IMR-90 (cell line): ENCODE measurements around the gene OPALIN. TPM values are rescaled to one million over a fixed set of nuclear protein-coding genes. Genes with fewer than 3 reads are reported as not detected.

Experiments used
- ATAC-seq: fragments of 200-7000 bp; cut with Tn5 transposase; 2 replicates; pipeline ENCODE4 v1.9.1; 2020; ENCODE audit warnings: low read depth, mild to moderate bottlenecking, moderate library complexity
- BruUV-seq: library from RNA; stranded (reverse); fragments of 400-500 nt; replicated peaks from 2 replicates; lab custom pipeline; 2021; lab: Mats Ljungman, UMichigan
- CTCF ChIA-PET: fragments of 300-600 bp; formaldehyde crosslinking; extraction: SDS; loops from one replicate; lab custom pipeline; 2021; ENCODE audit warnings: antibody characterized with exemption; lab: Yijun Ruan, JAX
- POLR2A ChIA-PET: fragments of 300-600 bp; sonication (Branson Sonifier 250); formaldehyde crosslinking; loops from one replicate; lab custom pipeline; 2022; ENCODE audit warnings: antibody characterized with exemption; ENCODE audit not compliant: unreplicated experiment; lab: Charles Lee
- DNase-seq: peaks from one replicate; pipeline ENCODE4 v3.0.0; 2013
- H2AFZ ChIP-seq: replicated peaks from 2 replicates; pipeline ENCODE3; 2013; ENCODE audit warnings: low read length, mild to moderate bottlenecking; ENCODE audit not compliant: poor library complexity
- H2AK5ac ChIP-seq: 2 replicates; pipeline ENCODE4 v1.6.1; 2013; ENCODE audit warnings: low read depth, low read length, inconsistent platforms
- H2AK9ac ChIP-seq: replicated peaks from 2 replicates; pipeline ENCODE3; 2013; ENCODE audit warnings: mild to moderate bottlenecking, low read depth, low read length, moderate library complexity; ENCODE audit not compliant: poor library complexity
- H2BK120ac ChIP-seq: 2 replicates; pipeline ENCODE4 v1.6.1; 2013; ENCODE audit warnings: low read depth, low read length, inconsistent platforms
- H2BK15ac ChIP-seq: 3 replicates; pipeline ENCODE4 v1.6.1; 2013; ENCODE audit warnings: low read depth, low read length, inconsistent platforms
- H2BK20ac ChIP-seq: 2 replicates; pipeline ENCODE4 v1.6.1; 2013; ENCODE audit warnings: low read depth, mild to moderate bottlenecking, inconsistent platforms, low read length, moderate library complexity
- H2BK5ac ChIP-seq: 2 replicates; pipeline ENCODE4 v1.6.1; 2013; ENCODE audit warnings: mild to moderate bottlenecking, low read depth, low read length, inconsistent platforms; ENCODE audit not compliant: poor library complexity, severe bottlenecking
- H3K14ac ChIP-seq: replicated peaks from 2 replicates; pipeline ENCODE4 v1.6.1; 2013; ENCODE audit warnings: low read depth, low read length, inconsistent platforms
- H3K18ac ChIP-seq: 2 replicates; pipeline ENCODE4 v1.6.1; 2013; ENCODE audit warnings: low read depth, low read length, control low read depth
- H3K23ac ChIP-seq: 2 replicates; pipeline ENCODE4 v1.6.1; 2013; ENCODE audit warnings: low read depth, low read length, inconsistent platforms
- H3K27ac ChIP-seq: 2 replicates; pipeline ENCODE4 v1.5.1; 2013; ENCODE audit warnings: mild to moderate bottlenecking, control low read depth, low read length; ENCODE audit not compliant: insufficient read depth
- H3K27me3 ChIP-seq: 2 replicates; pipeline ENCODE4 v1.6.1; 2013; ENCODE audit warnings: low read length; ENCODE audit not compliant: control insufficient read depth, insufficient read depth
- H3K36me3 ChIP-seq: 2 replicates; pipeline ENCODE4 v1.6.1; 2013; ENCODE audit warnings: low read length, mixed read lengths; ENCODE audit not compliant: control insufficient read depth, insufficient read depth
- H3K4ac ChIP-seq: 2 replicates; pipeline ENCODE4 v1.6.1; 2013; ENCODE audit warnings: low read depth, low read length, inconsistent platforms
- H3K4me1 ChIP-seq: 2 replicates; pipeline ENCODE4 v1.6.1; 2013; ENCODE audit warnings: low read length, mixed read lengths; ENCODE audit not compliant: control insufficient read depth, insufficient read depth
- H3K4me2 ChIP-seq: 2 replicates; pipeline ENCODE4 v1.6.1; 2013; ENCODE audit warnings: low read depth, mild to moderate bottlenecking, control low read depth, low read length, moderate library complexity
- H3K4me3 ChIP-seq: 2 replicates; pipeline ENCODE4 v1.5.1; 2013; ENCODE audit warnings: low read depth, mild to moderate bottlenecking, control low read depth, low read length, moderate library complexity; ENCODE audit not compliant: insufficient read depth
- H3K56ac ChIP-seq: 2 replicates; pipeline ENCODE4 v1.6.1; 2013; ENCODE audit warnings: low read length, inconsistent platforms; ENCODE audit not compliant: insufficient read depth; ENCODE audit errors: extremely low read depth
- H3K79me1 ChIP-seq, 2 experiments: 2 replicates each; pipeline ENCODE4 v1.6.1; 2013; ENCODE audit warnings: low read length in 2 of 2, inconsistent platforms in 1 of 2, low read depth in 1 of 2
- H3K9ac ChIP-seq: 2 replicates; pipeline ENCODE4 v1.6.1; 2013; ENCODE audit warnings: low read depth, low read length, control low read depth
- H3K9me1 ChIP-seq: 2 replicates; pipeline ENCODE4 v1.6.1; 2013; ENCODE audit warnings: low read length, inconsistent platforms; ENCODE audit not compliant: insufficient read depth
- H3K9me3 ChIP-seq: 2 replicates; pipeline ENCODE4 v1.6.1; 2013; ENCODE audit warnings: low read length; ENCODE audit not compliant: control insufficient read depth, insufficient read depth
- H4K20me1 ChIP-seq: 2 replicates; pipeline ENCODE4 v1.6.1; 2013; ENCODE audit warnings: low read length, inconsistent platforms; ENCODE audit not compliant: insufficient read depth
- H4K5ac ChIP-seq: 2 replicates; pipeline ENCODE4 v1.6.1; 2013; ENCODE audit warnings: mild to moderate bottlenecking, low read depth, low read length, control low read depth
- H4K8ac ChIP-seq, 2 experiments: 2 replicates each; pipeline ENCODE4 v1.6.1; 2013; ENCODE audit warnings: low read depth in 2 of 2, low read length in 2 of 2, control low read depth in 1 of 2, inconsistent platforms in 1 of 2
- H4K91ac ChIP-seq: 2 replicates; pipeline ENCODE4 v1.6.1; 2013; ENCODE audit warnings: low read depth, low read length, inconsistent platforms; ENCODE audit not compliant: insufficient read depth
- BHLHE40 ChIP-seq: fragments of 150-350 bp; IDR thresholded peaks from 2 replicates; pipeline ENCODE4 v1.6.1; 2016; ENCODE audit warnings: mild to moderate bottlenecking, low read depth, low read length
- CEBPB ChIP-seq: IDR thresholded peaks from 2 replicates; pipeline ENCODE4 v1.6.1; 2012; ENCODE audit warnings: low read depth, low read length, improper control_type of control experiment
- CHD1 ChIP-seq: IDR thresholded peaks from 2 replicates; pipeline ENCODE4 v1.6.1; 2012; ENCODE audit warnings: low read depth, low read length, improper control_type of control experiment
- CTCF ChIP-seq: conservative IDR thresholded peaks from 2 replicates; pipeline ENCODE4 v1.5.1; 2012; ENCODE audit warnings: mild to moderate bottlenecking, low read depth, low read length, improper control_type of control experiment
- ELK1 ChIP-seq: fragments of 150-350 bp; IDR thresholded peaks from 2 replicates; pipeline ENCODE4 v1.6.1; 2016; ENCODE audit warnings: low read depth, mild to moderate bottlenecking, low read length, moderate library complexity, borderline replicate concordance
- FOS ChIP-seq: fragments of 150-350 bp; IDR thresholded peaks from 2 replicates; pipeline ENCODE4 v1.6.1; 2016; ENCODE audit warnings: low read depth, low read length
- MAFK ChIP-seq: IDR thresholded peaks from 2 replicates; pipeline ENCODE4 v1.6.1; 2012; ENCODE audit warnings: low read depth, low read length, improper control_type of control experiment
- MAZ ChIP-seq: IDR thresholded peaks from 2 replicates; pipeline ENCODE4 v1.6.1; 2012; ENCODE audit warnings: low read depth, mild to moderate bottlenecking, low read length, improper control_type of control experiment, moderate library complexity, borderline replicate concordance
- MXI1 ChIP-seq: IDR thresholded peaks from 2 replicates; pipeline ENCODE4 v1.6.1; 2012; ENCODE audit warnings: low read depth, mild to moderate bottlenecking, low read length, moderate library complexity, borderline replicate concordance
- POLR2A ChIP-seq: IDR thresholded peaks from 2 replicates; pipeline ENCODE4 v1.6.1; 2012; ENCODE audit warnings: mild to moderate bottlenecking, low read depth, low read length
- RAD21 ChIP-seq: IDR thresholded peaks from 2 replicates; pipeline ENCODE4 v1.6.1; 2012; ENCODE audit warnings: low read length, improper control_type of control experiment
- RCOR1 ChIP-seq: IDR thresholded peaks from 2 replicates; pipeline ENCODE4 v1.6.1; 2012; ENCODE audit warnings: mild to moderate bottlenecking, low read length, improper control_type of control experiment; ENCODE audit not compliant: insufficient replicate concordance
- RFX5 ChIP-seq: IDR thresholded peaks from 2 replicates; pipeline ENCODE4 v1.8.0; 2012; ENCODE audit warnings: low read depth, mild to moderate bottlenecking, low read length, moderate library complexity
- SMC3 ChIP-seq: fragments of 150-350 bp; IDR thresholded peaks from 2 replicates; pipeline ENCODE4 v1.6.1; 2016; ENCODE audit warnings: low read depth, mild to moderate bottlenecking, antibody characterized with exemption, low read length, moderate library complexity
- WGBS, 2 experiments: methylation state at CpG; one replicate each; pipeline versions ENCODE4 v1.1.5 to v1.1.7; 2013; ENCODE audit warnings: missing lambda C conversion rate in 2 of 2; ENCODE audit not compliant: insufficient read length in 1 of 2; ENCODE audit errors: extremely low coverage in 2 of 2; 5-methylcytosine and 5-hydroxymethylcytosine counted together
- dilution Hi-C: fragments of 300-500 bp; cut with HindIII; formaldehyde crosslinking; loops from one replicate; pipeline ENCODE4 v1.14.3; 2018; ENCODE audit warnings: low sequenced_read_pairs; ENCODE audit not compliant: unreplicated experiment
- in situ Hi-C: fragments of 300-500 bp; cut with MboI; formaldehyde crosslinking; loops from 3 replicates; pipeline ENCODE4 v1.14.3; 2019; ENCODE audit warnings: low sequenced_read_pairs, inconsistent platforms, mixed read lengths
- intact Hi-C: fragments of 100-400 bp; cut with micrococcal nuclease; formaldehyde crosslinking; loops from 2 replicates; pipeline ENCODE4 v1.10.0; 2022
- polyA plus RNA-seq, 3 experiments: library from polyadenylated mRNA; depleted of rRNA; stranded (reverse); fragments of >200 nt; gene quantifications; 2 replicates each; pipeline ENCODE4 v1.2.3, GENCODE V29; 2012; ENCODE audit warnings: low replicate concordance in 1 of 3
- total RNA-seq: library from RNA; depleted of rRNA; stranded (reverse); fragments of >200 nt; gene quantifications from 2 replicates; pipeline ENCODE4 v1.2.3, GENCODE V29; 2012

The OPALIN gene
- total and polyA plus RNA-seq, 2 of the 4 experiments (the other 2 are of a cell fraction): not detected

- Histone ChIP-seq H3K79me1 (no peaks in the 10 kb centered on the region), H3K36me3 (no peaks in the 10 kb centered on the region), H2BK120ac (no peak overlapping the region), H4K91ac (no peak overlapping the region), H3K9me3 (no peaks in the 10 kb centered on the region), H3K18ac (no peak overlapping the region), H3K9me1 (peaks cover 3% of the 10 kb centered on the region; the same call in 1 of the 2 replicates), H2AK9ac (no peak overlapping the region), H3K56ac (no peak overlapping the region), H2BK15ac (no peak overlapping the region), H3K14ac (no peak overlapping the region), H3K4ac (no peak overlapping the region), H3K27ac (no peak overlapping the region), H3K4me3 (no peak overlapping the region), H3K4me1 (no peaks in the 10 kb centered on the region), H2BK5ac (no peak overlapping the region), H3K23ac (no peak overlapping the region), H3K9ac (no peak overlapping the region), H2AFZ (no peak overlapping the region), H3K27me3 (peaks cover 14% of the 10 kb centered on the region), H2BK20ac (no peak overlapping the region), H4K8ac (no peak overlapping the region), H2AK5ac (no peak overlapping the region), H4K5ac (no peak overlapping the region), H4K20me1 (no peaks in the 10 kb centered on the region), H3K4me2 (no peak overlapping the region)
- DNase-seq (no peak), ATAC-seq (no peak)
- BruUV-seq: no TSS peak
- dilution Hi-C loops (no loop called here), intact Hi-C loops (loop anchor here (5.0 to 10.0 kb wide), 3 partner anchors 456 to 836 kb away; partner anchors contain the start of gene LCOR), in situ Hi-C loops (no loop called here)
- WGBS, 2 experiments: no CpG with 5 or more reads among the region's 7 CpGs
- POLR2A ChIA-PET: no interaction called here
- TF ChIP-seq FOS (no peak), SMC3 (no peak), BHLHE40 (no peak), POLR2A (no peak), RFX5 (no peak), ELK1 (no peak), CTCF (no peak), RAD21 (no peak), MAFK (no peak), CHD1 (no peak), MAZ (no peak), RCOR1 (no peak), CEBPB (no peak), MXI1 (no peak)
- CTCF ChIA-PET: interaction anchor here (0.9 kb wide), 1 partner anchor 10 kb away, joined by 3 read pairs; no protein-coding TSS in a partner anchor
Observed at GRCh38 chr10:96376483-96376882, 17.7 kb upstream of the OPALIN start.
